Left lung (tissue), 10 donors: ENCODE results near the gene OR10G6. TPM values are rescaled to one million over a fixed set of nuclear protein-coding genes. Genes with fewer than 3 reads are reported as not detected.

Source experiments
- ATAC-seq: fragments of 200-7000 bp; cut with Tn5 transposase; one replicate; pipeline ENCODE4 v1.9.1; 2020; ENCODE audit warnings: moderate library complexity
- DNase-seq, 4 donors: peaks; one replicate each; pipeline ENCODE4 v3.0.0-alpha.2; 2013 to 2020
- H3K27ac ChIP-seq, 2 donors: fragments of 200-600 bp; sonication (generic) in 1 of 2; one replicate each; pipeline versions ENCODE4 v1.5.0 to v1.8.0; 2020 to 2021
- H3K27me3 ChIP-seq, 2 donors: fragments of 200-600 bp; sonication (generic) in 1 of 2; one replicate each; pipeline versions ENCODE4 v1.5.0 to v1.8.0; 2020 to 2021
- H3K36me3 ChIP-seq, 2 donors: fragments of 200-600 bp; sonication (generic) in 1 of 2; one replicate each; pipeline versions ENCODE4 v1.5.0 to v1.8.0; 2020 to 2021
- H3K4me1 ChIP-seq, 2 donors: fragments of 200-600 bp; one replicate each; pipeline ENCODE4 v1.8.0; 2021
- H3K4me3 ChIP-seq, 2 donors: fragments of 200-600 bp; sonication (generic) in 1 of 2; one replicate each; pipeline versions ENCODE4 v1.5.0 to v1.8.0; 2020 to 2021; ENCODE audit warnings: mild to moderate bottlenecking in 1 of 2
- H3K9me3 ChIP-seq, 2 donors: fragments of 200-600 bp; sonication (generic) in 1 of 2; one replicate each; pipeline versions ENCODE4 v1.5.0 to v1.8.0; 2020 to 2021
- CTCF ChIP-seq, 2 donors: fragments of 200-600 bp; sonication (generic) in 1 of 2; IDR thresholded peaks; one replicate each; pipeline versions ENCODE4 v1.5.0 to v1.8.0; 2021; ENCODE audit warnings: antibody characterized with exemption in 2 of 2
- intact Hi-C, 2 donors: fragments of 100-400 bp; cut with DNase I; formaldehyde crosslinking; loops; one replicate each; pipeline versions ENCODE4 v1.11.2 to v1.14.2; 2022
- polyA plus RNA-seq, 6 donors: library from polyadenylated mRNA; unstranded; fragments of 120-200 nt; gene quantifications; one replicate each; pipeline ENCODE4 v1.2.1, GENCODE V29; 2013; ENCODE audit not compliant: insufficient read length in 6 of 6
- total RNA-seq, 2 donors: library from RNA; stranded (reverse); fragmentation: NEBNext Ultra II Directional; extraction: Animal tissue kit (Norgen Biotek cat#: 25700); gene quantifications; one replicate each; pipeline ENCODE4 v1.2.1, GENCODE V29; 2021
- donor health status: DM: no; HTN: yes; CAD: no.
- donor health status: DM: no; HTN: no; CAD: no.

Gene OR10G6
- total and polyA plus RNA-seq, 8 donors: not detected

GRCh38 chr11:123976770-123977560 lies 18.0 kb downstream of the OR10G6 start:
- intact Hi-C loops: no loop called here
- no peak for ATAC-seq

GRCh38 chr11:123973816-123974215 lies 21.1 kb downstream of the OR10G6 start:
- no peak overlapping the region for H3K27ac ChIP-seq
- H3K36me3 ChIP-seq: no peaks in the 10 kb centered on the region
- DNase-seq (no peak), ATAC-seq (no peak)
- no peaks in the 10 kb centered on the region for H3K4me1 ChIP-seq
- peaks cover 0 to 5% of the 10 kb centered on the region in 2 donors for H3K9me3 ChIP-seq
- H3K4me3 ChIP-seq: no peak overlapping the region
- intact Hi-C loops: no loop called here
- TF ChIP-seq CTCF (IDR thresholded peaks at IDR 0.05): no peak
- no peaks in the 10 kb centered on the region for H3K27me3 ChIP-seq

More at GRCh38 chr11:123976770-123977560, 18.0 kb downstream of the OR10G6 start:
- TF ChIP-seq CTCF (IDR thresholded peaks at IDR 0.05): no peak
- Histone ChIP-seq H3K9me3 (no peaks in the 10 kb centered on the region), H3K4me1 (no peaks in the 10 kb centered on the region), H3K27me3 (no peaks in the 10 kb centered on the region), H3K4me3 (no peak overlapping the region), H3K36me3 (no peaks in the 10 kb centered on the region), H3K27ac (no peak overlapping the region)
- DNase-seq: peak in 1 of 4 donors; percentile 50

GRCh38 chr11:123956752-123957151 lies 38.2 kb downstream of the OR10G6 start:
- H3K36me3 ChIP-seq: no peaks in the 10 kb centered on the region
- no peak for ATAC-seq
- no peaks in the 10 kb centered on the region for H3K27me3 ChIP-seq
- no peak overlapping the region for H3K27ac ChIP-seq
- TF ChIP-seq CTCF (IDR thresholded peaks at IDR 0.05): no peak
- H3K4me3 ChIP-seq: no peak overlapping the region
- peaks cover 0 to 9% of the 10 kb centered on the region in 2 donors for H3K9me3 ChIP-seq
- intact Hi-C loops: no loop called here
- no peaks in the 10 kb centered on the region for H3K4me1 ChIP-seq
- DNase-seq: no peak

- Histone ChIP-seq H3K4me1 (no peaks in the 10 kb centered on the region), H3K4me3 (no peak overlapping the region), H3K27me3 (no peaks in the 10 kb centered on the region), H3K9me3 (no peaks in the 10 kb centered on the region), H3K36me3 (no peaks in the 10 kb centered on the region), H3K27ac (no peak overlapping the region)
- TF ChIP-seq CTCF (IDR thresholded peaks at IDR 0.05): no peak
- ATAC-seq: no peak
- intact Hi-C loops: no loop called here
- DNase-seq: no peak
These were observed 49.8 kb downstream of the OR10G6 start for GRCh38 chr11:123945132-123945531.

Other genes with a start within 250 kb of the OR10G6 start
- gene OR6X1, start 240.6 kb downstream of the OR10G6 start, total RNA-seq: not detected
- gene OR6X1, start 240.6 kb downstream of the OR10G6 start, polyA plus RNA-seq: not detected
- not detected for gene OR6M1, start 188.8 kb downstream of the OR10G6 start, total RNA-seq
- not detected for gene OR6M1, start 188.8 kb downstream of the OR10G6 start, polyA plus RNA-seq
- not detected for gene TMEM225, start 109.5 kb downstream of the OR10G6 start, total RNA-seq
- gene TMEM225, start 109.5 kb downstream of the OR10G6 start, polyA plus RNA-seq: not detected
- not detected for gene OR8D4, start 93.0 kb downstream of the OR10G6 start, total RNA-seq
- under 1 TPM in 2 of 6 donors, not detected in 4; 0.06 to 0.07 TPM for gene OR8D4, start 93.0 kb downstream of the OR10G6 start, polyA plus RNA-seq
- not detected for gene OR4D5, start 55.5 kb downstream of the OR10G6 start, total RNA-seq
- not detected for gene OR4D5, start 55.5 kb downstream of the OR10G6 start, polyA plus RNA-seq
- not detected for gene OR6T1, start 51.3 kb downstream of the OR10G6 start, total RNA-seq
- not detected for gene OR6T1, start 51.3 kb downstream of the OR10G6 start, polyA plus RNA-seq
- gene OR10S1, start 17.4 kb downstream of the OR10G6 start, total RNA-seq: not detected
- not detected for gene OR10S1, start 17.4 kb downstream of the OR10G6 start, polyA plus RNA-seq
- gene OR10G4, start 17.8 kb upstream of the OR10G6 start, total RNA-seq: not detected
- gene OR10G4, start 17.8 kb upstream of the OR10G6 start, polyA plus RNA-seq: not detected
- gene OR10G9, start 27.9 kb upstream of the OR10G6 start, total RNA-seq: not detected
- gene OR10G9, start 27.9 kb upstream of the OR10G6 start, polyA plus RNA-seq: not detected
- not detected for gene OR10G8, start 31.6 kb upstream of the OR10G6 start, total RNA-seq
- not detected for gene OR10G8, start 31.6 kb upstream of the OR10G6 start, polyA plus RNA-seq
- not detected for gene OR10G7, start 46.2 kb upstream of the OR10G6 start, total RNA-seq
- gene OR10G7, start 46.2 kb upstream of the OR10G6 start, polyA plus RNA-seq: not detected
- gene VWA5A, start 120.3 kb upstream of the OR10G6 start, total RNA-seq: 10 to 100 TPM; 33.7 to 43.5 TPM
- 10 to 100 TPM; 13.7 to 18.1 (median 16.5) TPM for gene VWA5A, start 120.3 kb upstream of the OR10G6 start, polyA plus RNA-seq
- not detected for gene OR10D3, start 188.2 kb upstream of the OR10G6 start, total RNA-seq
- gene OR10D3, start 188.2 kb upstream of the OR10G6 start, polyA plus RNA-seq: not detected
- gene OR8G1, start 245.9 kb upstream of the OR10G6 start, total RNA-seq: not detected
- under 1 TPM in 1 of 6 donors, not detected in 5; 0.04 TPM for gene OR8G1, start 245.9 kb upstream of the OR10G6 start, polyA plus RNA-seq